Measurements from ENCODE around the gene WDR87.

DNA sequence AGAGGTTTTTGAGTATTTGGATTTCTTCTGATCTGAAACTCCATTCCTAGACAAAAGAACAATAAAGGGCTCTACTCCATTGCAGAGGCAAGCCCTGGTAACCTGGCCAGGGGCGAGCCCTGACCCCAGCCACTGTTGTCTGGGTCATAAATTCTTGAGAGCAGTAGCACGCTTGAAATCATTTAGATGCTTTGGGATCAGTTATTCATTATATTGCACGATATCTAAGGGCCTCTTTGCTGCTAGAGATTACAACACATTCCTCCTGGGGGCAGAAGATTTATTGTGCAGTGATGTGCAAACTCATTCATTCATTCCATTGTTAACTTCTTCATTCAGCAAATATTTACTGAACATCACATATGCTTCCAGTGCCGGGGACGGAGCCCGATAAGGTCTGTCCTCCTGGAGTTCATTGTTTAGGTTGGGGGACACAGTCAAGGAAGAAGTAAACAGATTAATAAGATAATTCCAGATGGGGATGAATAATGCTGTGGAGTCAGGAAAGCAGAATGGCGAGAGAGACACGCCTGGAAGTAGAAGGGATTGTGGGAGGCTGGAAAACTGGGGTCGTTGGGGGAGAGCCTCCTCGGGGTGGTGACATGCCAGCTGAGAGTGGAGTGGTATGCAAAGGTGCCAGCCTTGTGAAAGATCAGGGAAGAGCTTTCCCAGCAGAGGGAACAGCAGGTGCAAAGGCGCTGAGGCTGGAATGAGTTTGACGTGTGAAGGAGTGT is 35.6 kb upstream of the WDR87 start:
- no peak for TF ChIP-seq CEBPB (IDR thresholded peaks at IDR 0.05)
- no peak for TF ChIP-seq NFIC (IDR thresholded peaks at IDR 0.05)
- TF ChIP-seq FOXM1 (IDR thresholded peaks at IDR 0.05; ENCODE audit: borderline replicate concordance, low read depth), result no peak
- TF ChIP-seq CREB1 (IDR thresholded peaks at IDR 0.05; ENCODE audit: low read depth), result no peak
